ENCODE data around the gene ELAVL4.

Gene ELAVL4

DNA sequence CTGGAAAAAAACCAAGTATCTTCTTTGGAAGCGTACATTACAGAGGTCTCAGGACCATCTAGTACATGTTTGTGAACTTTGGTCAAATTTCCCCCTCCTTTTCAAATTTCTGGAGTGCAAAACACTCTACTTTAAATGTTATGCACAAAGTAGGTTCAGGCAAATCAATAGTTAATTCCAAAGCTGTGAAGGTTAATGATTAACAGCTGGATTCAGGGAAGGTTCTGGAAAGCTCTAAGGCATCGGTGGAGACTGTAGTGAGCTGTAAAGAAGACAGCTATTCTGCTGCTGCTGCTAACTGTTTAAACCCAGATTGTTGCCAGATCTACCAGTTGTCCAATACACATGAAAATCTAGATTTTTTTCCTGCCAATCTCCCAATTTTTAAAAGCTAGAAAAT is 70.9 kb downstream of the ELAVL4 start:
- Histone ChIP-seq H3K9me3 (ENCODE audit: control insufficient read depth, low read length) (no peaks in the 10 kb centered on the region), H3K36me3 (ENCODE audit: control insufficient read depth, insufficient read depth, low read length) (no peaks in the 10 kb centered on the region), H3K27ac (ENCODE audit: low read depth, low read length, severe bottlenecking) (no peak overlapping the region), H3K4me3 (ENCODE audit: extremely low read depth, insufficient read depth, low read length, poor library complexity, severe bottlenecking) (no peak overlapping the region), H3K4me1 (ENCODE audit: control insufficient read depth, insufficient read depth, low read length, poor library complexity, severe bottlenecking) (no peaks in the 10 kb centered on the region)
- WGBS, 2 experiments (ENCODE audit: insufficient coverage in 2 of 2): 43 to 58% methylated on average over 1 to 2 of the region's 2 CpGs

DNA sequence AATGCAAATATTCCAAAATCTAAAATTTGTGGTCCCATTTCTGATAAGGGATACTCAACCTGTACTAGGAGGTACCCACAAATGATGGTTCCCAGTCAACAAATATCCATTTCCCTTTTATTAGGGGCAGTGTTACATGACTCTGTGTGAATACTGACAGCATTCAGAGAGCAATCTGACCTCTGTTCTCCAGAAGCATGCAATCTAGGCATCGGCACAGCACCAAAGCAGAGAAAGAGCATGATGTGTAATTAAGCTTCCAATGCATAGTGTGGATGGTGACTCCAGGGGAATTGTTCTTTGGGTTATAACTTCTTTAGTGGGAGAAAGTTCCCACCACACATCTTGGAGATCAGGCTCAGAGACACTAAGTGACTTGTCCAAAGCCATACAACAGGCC is 71.6 kb downstream of the ELAVL4 start:
- Histone ChIP-seq H3K36me3 (ENCODE audit: control insufficient read depth, insufficient read depth, low read length) (no peaks in the 10 kb centered on the region), H3K27ac (ENCODE audit: low read depth, low read length, severe bottlenecking) (no peak overlapping the region), H3K4me3 (ENCODE audit: extremely low read depth, insufficient read depth, low read length, poor library complexity, severe bottlenecking) (no peak overlapping the region), H3K9me3 (ENCODE audit: control insufficient read depth, low read length) (no peaks in the 10 kb centered on the region), H3K4me1 (ENCODE audit: control insufficient read depth, insufficient read depth, low read length, poor library complexity, severe bottlenecking) (no peaks in the 10 kb centered on the region)
- 92% methylated on average over 1 of the region's 1 CpG; no CpG with 5 or more reads in 1 of the 2 experiments for WGBS, 2 experiments (ENCODE audit: insufficient coverage in 2 of 2)

- Histone ChIP-seq H3K4me3 (ENCODE audit: extremely low read depth, insufficient read depth, low read length, poor library complexity, severe bottlenecking) (no peak overlapping the region), H3K4me1 (ENCODE audit: control insufficient read depth, insufficient read depth, low read length, poor library complexity, severe bottlenecking) (no peaks in the 10 kb centered on the region)
- 50 to 73% methylated on average over 3 of the region's 3 CpGs for WGBS, 2 experiments (ENCODE audit: insufficient coverage in 2 of 2)
Observed at GRCh38 chr1:50181027-50181663, 72.4 kb downstream of the ELAVL4 start.

GRCh38 chr1:50183378-50184133 is 74.8 kb downstream of the ELAVL4 start:
- Histone ChIP-seq H3K4me3 (ENCODE audit: extremely low read depth, insufficient read depth, low read length, poor library complexity, severe bottlenecking) (no peak overlapping the region), H3K4me1 (ENCODE audit: control insufficient read depth, insufficient read depth, low read length, poor library complexity, severe bottlenecking) (no peaks in the 10 kb centered on the region), H3K9me3 (ENCODE audit: control insufficient read depth, low read length) (no peaks in the 10 kb centered on the region), H3K36me3 (ENCODE audit: control insufficient read depth, insufficient read depth, low read length) (no peaks in the 10 kb centered on the region), H3K27ac (ENCODE audit: low read depth, low read length, severe bottlenecking) (no peak overlapping the region)
- 54 to 62% methylated on average over 7 to 11 of the region's 12 CpGs for WGBS, 2 experiments (ENCODE audit: insufficient coverage in 2 of 2)

More at GRCh38 chr1:50181027-50181663, 72.4 kb downstream of the ELAVL4 start:
- Histone ChIP-seq H3K27ac (ENCODE audit: low read depth, low read length, severe bottlenecking) (no peak overlapping the region), H3K9me3 (ENCODE audit: control insufficient read depth, low read length) (no peaks in the 10 kb centered on the region), H3K36me3 (ENCODE audit: control insufficient read depth, insufficient read depth, low read length) (no peaks in the 10 kb centered on the region)

- WGBS, 2 experiments (ENCODE audit: insufficient coverage in 2 of 2): 65 to 75% methylated on average over 2 of the region's 3 CpGs
- Histone ChIP-seq H3K4me3 (ENCODE audit: extremely low read depth, insufficient read depth, low read length, poor library complexity, severe bottlenecking) (no peak overlapping the region), H3K4me1 (ENCODE audit: control insufficient read depth, insufficient read depth, low read length, poor library complexity, severe bottlenecking) (no peaks in the 10 kb centered on the region), H3K36me3 (ENCODE audit: control insufficient read depth, insufficient read depth, low read length) (no peaks in the 10 kb centered on the region), H3K9me3 (ENCODE audit: control insufficient read depth, low read length) (no peaks in the 10 kb centered on the region), H3K27ac (ENCODE audit: low read depth, low read length, severe bottlenecking) (no peak overlapping the region)
Observed at GRCh38 chr1:50189369-50189768, 80.6 kb downstream of the ELAVL4 start.

DNA sequence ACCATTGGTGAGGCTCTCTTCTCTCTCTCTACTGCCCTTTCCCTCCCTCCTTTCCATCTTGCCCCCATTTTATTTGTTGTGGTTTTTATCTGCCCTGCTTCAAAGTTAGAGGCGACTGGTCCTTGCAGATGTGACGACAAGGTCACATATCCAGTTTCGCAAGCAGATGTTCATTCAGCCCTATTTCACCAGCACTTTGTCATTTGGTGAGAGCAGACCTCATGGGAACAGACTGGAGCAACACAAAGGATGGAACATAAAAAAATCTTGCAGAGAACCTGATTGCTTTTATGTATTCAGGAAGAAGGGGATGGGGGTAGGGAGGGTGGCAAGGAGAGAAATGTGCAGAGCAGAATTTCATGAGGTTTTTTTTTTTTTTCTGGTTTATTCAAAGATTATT is 84.3 kb downstream of the ELAVL4 start:
- Histone ChIP-seq H3K4me3 (ENCODE audit: extremely low read depth, insufficient read depth, low read length, poor library complexity, severe bottlenecking) (no peak overlapping the region), H3K9me3 (ENCODE audit: control insufficient read depth, low read length) (no peaks in the 10 kb centered on the region), H3K36me3 (ENCODE audit: control insufficient read depth, insufficient read depth, low read length) (no peaks in the 10 kb centered on the region), H3K27ac (ENCODE audit: low read depth, low read length, severe bottlenecking) (no peak overlapping the region), H3K4me1 (ENCODE audit: control insufficient read depth, insufficient read depth, low read length, poor library complexity, severe bottlenecking) (no peaks in the 10 kb centered on the region)
- WGBS, 2 experiments (ENCODE audit: insufficient coverage in 2 of 2): 72 to 100% methylated on average over 1 to 3 of the region's 3 CpGs

DNA sequence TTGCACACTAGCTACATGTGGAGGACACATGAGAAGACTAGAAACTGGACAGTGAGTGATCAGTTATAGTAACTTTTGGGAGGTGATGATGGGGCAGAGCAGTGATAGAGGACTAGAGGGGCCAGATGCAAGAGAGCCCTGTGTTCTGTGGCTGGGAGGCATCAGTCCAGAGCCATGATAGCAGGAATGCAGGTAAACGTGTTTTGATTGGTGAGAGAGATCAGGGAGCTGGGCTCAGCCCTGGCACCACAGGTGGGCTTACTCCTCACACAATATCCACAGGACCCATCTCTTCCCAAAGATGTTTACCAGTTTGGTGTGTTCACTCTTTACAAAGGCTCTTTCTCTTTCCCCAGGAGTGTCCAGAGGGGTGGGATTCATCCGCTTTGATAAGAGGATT is 86.5 kb downstream of the ELAVL4 start:
- no peak overlapping the region for H3K27ac ChIP-seq (ENCODE audit: low read depth, low read length, severe bottlenecking)
- no peak overlapping the region for H3K4me3 ChIP-seq (ENCODE audit: extremely low read depth, insufficient read depth, low read length, poor library complexity, severe bottlenecking)
- no peaks in the 10 kb centered on the region for H3K4me1 ChIP-seq (ENCODE audit: control insufficient read depth, insufficient read depth, low read length, poor library complexity, severe bottlenecking)
- 80% methylated on average over 1 of the region's 2 CpGs; no CpG with 5 or more reads in 1 of the 2 experiments for WGBS, 2 experiments (ENCODE audit: insufficient coverage in 2 of 2)
- no peaks in the 10 kb centered on the region for H3K36me3 ChIP-seq (ENCODE audit: control insufficient read depth, insufficient read depth, low read length)
- no peaks in the 10 kb centered on the region for H3K9me3 ChIP-seq (ENCODE audit: control insufficient read depth, low read length)

GRCh38 chr1:50196081-50196480 is 87.4 kb downstream of the ELAVL4 start:
- WGBS, 2 experiments (ENCODE audit: insufficient coverage in 2 of 2): 67% methylated on average over 1 of the region's 1 CpG; no CpG with 5 or more reads in 1 of the 2 experiments
- Histone ChIP-seq H3K9me3 (ENCODE audit: control insufficient read depth, low read length) (no peaks in the 10 kb centered on the region), H3K36me3 (ENCODE audit: control insufficient read depth, insufficient read depth, low read length) (no peaks in the 10 kb centered on the region), H3K27ac (ENCODE audit: low read depth, low read length, severe bottlenecking) (no peak overlapping the region), H3K4me3 (ENCODE audit: extremely low read depth, insufficient read depth, low read length, poor library complexity, severe bottlenecking) (no peak overlapping the region), H3K4me1 (ENCODE audit: control insufficient read depth, insufficient read depth, low read length, poor library complexity, severe bottlenecking) (no peaks in the 10 kb centered on the region)

DNA sequence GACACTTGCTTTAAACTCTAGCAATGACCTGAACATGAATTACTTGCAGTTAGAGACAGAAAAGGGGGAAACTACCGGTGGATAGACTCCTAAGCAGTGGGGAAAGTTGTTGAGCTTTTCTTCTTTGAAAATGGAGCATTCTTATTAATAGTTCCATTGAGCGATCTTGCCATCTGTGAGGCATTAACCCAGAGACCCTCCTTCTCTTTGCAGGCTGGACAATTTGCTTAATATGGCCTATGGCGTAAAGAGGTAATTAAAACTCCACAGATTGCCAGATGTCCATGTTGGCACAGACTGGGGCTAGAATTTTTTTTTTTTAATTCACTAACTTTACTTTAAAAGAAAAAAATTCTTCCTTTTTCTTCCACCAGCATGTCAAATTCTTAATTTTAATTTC is 88.5 kb downstream of the ELAVL4 start:
- Histone ChIP-seq H3K27ac (ENCODE audit: low read depth, low read length, severe bottlenecking) (no peak overlapping the region), H3K4me1 (ENCODE audit: control insufficient read depth, insufficient read depth, low read length, poor library complexity, severe bottlenecking) (no peaks in the 10 kb centered on the region), H3K36me3 (ENCODE audit: control insufficient read depth, insufficient read depth, low read length) (no peaks in the 10 kb centered on the region), H3K9me3 (ENCODE audit: control insufficient read depth, low read length) (no peaks in the 10 kb centered on the region), H3K4me3 (ENCODE audit: extremely low read depth, insufficient read depth, low read length, poor library complexity, severe bottlenecking) (no peak overlapping the region)
- WGBS, 2 experiments (ENCODE audit: insufficient coverage in 2 of 2): 67 to 82% methylated on average over 1 of the region's 3 CpGs

DNA sequence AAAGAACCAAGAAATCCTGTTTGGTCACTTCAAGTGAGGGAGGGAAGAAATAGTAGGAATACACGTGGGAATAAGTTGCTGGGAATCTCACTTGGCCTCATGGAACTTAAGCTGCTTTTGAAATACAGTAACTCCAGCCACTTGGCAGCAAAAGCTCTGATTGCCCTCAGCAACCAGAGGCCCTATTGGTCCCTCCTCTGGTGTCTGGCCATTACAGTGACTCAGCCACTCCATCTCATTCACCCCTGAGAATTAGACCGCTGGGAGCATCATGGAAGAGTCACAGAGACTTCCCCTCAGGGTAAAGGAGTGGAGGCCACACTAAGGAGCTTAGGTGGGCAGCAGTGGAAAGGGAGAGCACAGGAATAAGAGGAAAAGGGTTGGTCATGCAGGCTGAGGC is 99.6 kb downstream of the ELAVL4 start:
- Histone ChIP-seq H3K27ac (ENCODE audit: low read depth, low read length, severe bottlenecking) (no peak overlapping the region), H3K4me1 (ENCODE audit: control insufficient read depth, insufficient read depth, low read length, poor library complexity, severe bottlenecking) (no peaks in the 10 kb centered on the region), H3K9me3 (ENCODE audit: control insufficient read depth, low read length) (no peaks in the 10 kb centered on the region), H3K36me3 (ENCODE audit: control insufficient read depth, insufficient read depth, low read length) (no peaks in the 10 kb centered on the region), H3K4me3 (ENCODE audit: extremely low read depth, insufficient read depth, low read length, poor library complexity, severe bottlenecking) (no peak overlapping the region)
- 0 to 48% methylated on average over 1 to 2 of the region's 2 CpGs for WGBS, 2 experiments (ENCODE audit: insufficient coverage in 2 of 2)

GRCh38 chr1:50208756-50209155 is 100.0 kb downstream of the ELAVL4 start:
- Histone ChIP-seq H3K4me1 (ENCODE audit: control insufficient read depth, insufficient read depth, low read length, poor library complexity, severe bottlenecking) (no peaks in the 10 kb centered on the region), H3K27ac (ENCODE audit: low read depth, low read length, severe bottlenecking) (no peak overlapping the region), H3K4me3 (ENCODE audit: extremely low read depth, insufficient read depth, low read length, poor library complexity, severe bottlenecking) (no peak overlapping the region), H3K36me3 (ENCODE audit: control insufficient read depth, insufficient read depth, low read length) (no peaks in the 10 kb centered on the region), H3K9me3 (ENCODE audit: control insufficient read depth, low read length) (no peaks in the 10 kb centered on the region)
- WGBS, 2 experiments (ENCODE audit: insufficient coverage in 2 of 2): 25% methylated on average over 1 of the region's 1 CpG; no CpG with 5 or more reads in 1 of the 2 experiments
